Measurements from ENCODE around the gene SS18L1. TPM values are rescaled to one million over a fixed set of nuclear protein-coding genes. Genes with fewer than 3 reads are reported as not detected.

SS18L1 gene
- total RNA-seq, 1 donor from 2014 or later = 19.9 TPM

DNA sequence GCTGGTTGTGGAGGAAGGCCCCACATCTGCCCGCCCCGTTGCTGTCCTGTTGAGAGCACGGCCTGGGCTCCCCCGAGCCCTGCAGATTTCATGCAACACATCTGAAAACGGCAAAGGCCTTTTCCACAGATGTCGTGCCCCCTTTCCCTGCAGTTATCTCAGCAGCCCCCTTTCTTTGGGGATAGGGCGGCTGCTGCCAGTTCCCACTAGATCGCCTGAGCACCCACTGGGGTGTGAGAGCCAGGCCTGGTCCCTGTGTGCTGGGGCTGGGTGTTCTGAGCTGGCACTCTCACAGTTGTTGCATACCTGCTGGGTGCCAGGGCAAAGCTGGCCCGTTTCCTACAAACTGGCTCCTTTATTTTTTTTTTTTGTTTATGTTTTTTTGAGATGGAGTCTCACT, 27.0 kb downstream of the SS18L1 start:
- Mint-ChIP-seq H3K27ac (ENCODE audit: unreplicated experiment) (no peak overlapping the region), H3K27me3 (ENCODE audit: unreplicated experiment) (no peaks in the 10 kb centered on the region), H3K4me3 (ENCODE audit: unreplicated experiment) (no peak overlapping the region), H3K36me3 (ENCODE audit: unreplicated experiment) (peaks cover 24% of the 10 kb centered on the region), H3K9me3 (ENCODE audit: unreplicated experiment) (no peaks in the 10 kb centered on the region), H3K4me1 (ENCODE audit: unreplicated experiment) (no peaks in the 10 kb centered on the region)
- TF ChIP-seq, protein P1, sequence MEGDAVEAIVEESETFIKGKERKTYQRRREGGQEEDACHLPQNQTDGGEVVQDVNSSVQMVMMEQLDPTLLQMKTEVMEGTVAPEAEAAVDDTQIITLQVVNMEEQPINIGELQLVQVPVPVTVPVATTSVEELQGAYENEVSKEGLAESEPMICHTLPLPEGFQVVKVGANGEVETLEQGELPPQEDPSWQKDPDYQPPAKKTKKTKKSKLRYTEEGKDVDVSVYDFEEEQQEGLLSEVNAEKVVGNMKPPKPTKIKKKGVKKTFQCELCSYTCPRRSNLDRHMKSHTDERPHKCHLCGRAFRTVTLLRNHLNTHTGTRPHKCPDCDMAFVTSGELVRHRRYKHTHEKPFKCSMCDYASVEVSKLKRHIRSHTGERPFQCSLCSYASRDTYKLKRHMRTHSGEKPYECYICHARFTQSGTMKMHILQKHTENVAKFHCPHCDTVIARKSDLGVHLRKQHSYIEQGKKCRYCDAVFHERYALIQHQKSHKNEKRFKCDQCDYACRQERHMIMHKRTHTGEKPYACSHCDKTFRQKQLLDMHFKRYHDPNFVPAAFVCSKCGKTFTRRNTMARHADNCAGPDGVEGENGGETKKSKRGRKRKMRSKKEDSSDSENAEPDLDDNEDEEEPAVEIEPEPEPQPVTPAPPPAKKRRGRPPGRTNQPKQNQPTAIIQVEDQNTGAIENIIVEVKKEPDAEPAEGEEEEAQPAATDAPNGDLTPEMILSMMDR (IDR thresholded peaks at IDR 0.05) = no peak
- DNase-seq (ENCODE audit: extremely low spot score, unreplicated experiment) = no peak

DNA sequence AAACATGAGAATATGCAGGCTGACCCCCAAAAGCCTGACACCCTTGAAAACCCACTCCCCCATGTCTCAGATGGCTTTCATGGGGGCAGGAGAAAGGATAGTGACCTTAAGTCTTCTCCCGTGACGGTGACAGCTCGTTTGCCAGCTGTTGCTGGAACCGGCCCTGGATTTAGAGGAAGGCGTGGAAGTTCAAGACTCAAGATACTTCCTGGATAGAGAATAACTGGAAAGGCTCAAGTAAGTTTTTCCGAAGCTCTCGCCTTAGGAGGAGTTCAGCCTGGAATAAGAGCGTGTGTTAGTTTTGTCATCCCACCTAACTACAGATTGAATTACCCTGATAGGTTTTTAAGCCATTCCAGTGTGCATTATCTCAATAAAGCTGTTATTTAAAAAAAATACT, 27.7 kb downstream of the SS18L1 start:
- H3K4me1 Mint-ChIP-seq (ENCODE audit: unreplicated experiment) = no peaks in the 10 kb centered on the region
- H3K27me3 Mint-ChIP-seq (ENCODE audit: unreplicated experiment) = no peaks in the 10 kb centered on the region
- H3K36me3 Mint-ChIP-seq (ENCODE audit: unreplicated experiment) = peaks cover 21% of the 10 kb centered on the region
- no peak for DNase-seq (ENCODE audit: extremely low spot score, unreplicated experiment)
- H3K27ac Mint-ChIP-seq (ENCODE audit: unreplicated experiment) = no peak overlapping the region
- no peak overlapping the region for H3K4me3 Mint-ChIP-seq (ENCODE audit: unreplicated experiment)
- TF ChIP-seq, protein P1 (IDR thresholded peaks at IDR 0.05) = no peak
- H3K9me3 Mint-ChIP-seq (ENCODE audit: unreplicated experiment) = no peaks in the 10 kb centered on the region

DNA sequence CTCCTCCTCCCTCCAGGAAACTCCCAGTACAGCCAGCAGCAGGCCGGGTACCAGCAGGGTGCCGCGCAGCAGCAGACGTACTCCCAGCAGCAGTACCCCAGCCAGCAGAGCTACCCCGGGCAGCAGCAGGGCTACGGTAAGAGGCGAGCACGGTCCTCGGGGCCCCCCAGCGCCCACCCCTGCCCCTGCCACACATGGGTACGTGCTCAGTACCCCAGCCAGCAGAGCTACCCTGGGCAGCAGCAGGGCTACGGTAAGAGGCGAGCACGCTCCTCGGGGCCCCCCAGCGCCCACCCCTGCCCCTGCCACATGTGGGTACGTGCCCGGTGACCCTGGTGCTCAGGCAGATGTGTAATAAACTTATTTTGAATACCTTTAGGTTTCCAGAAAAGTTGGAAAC, 29.1 kb downstream of the SS18L1 start:
- no peak for DNase-seq (ENCODE audit: extremely low spot score, unreplicated experiment)
- TF ChIP-seq, protein P1 (IDR thresholded peaks at IDR 0.05) = no peak
- H3K27ac Mint-ChIP-seq (ENCODE audit: unreplicated experiment) = no peak overlapping the region
- H3K4me1 Mint-ChIP-seq (ENCODE audit: unreplicated experiment) = no peaks in the 10 kb centered on the region
- H3K27me3 Mint-ChIP-seq (ENCODE audit: unreplicated experiment) = no peaks in the 10 kb centered on the region
- peaks cover 19% of the 10 kb centered on the region for H3K36me3 Mint-ChIP-seq (ENCODE audit: unreplicated experiment)
- no peak overlapping the region for H3K4me3 Mint-ChIP-seq (ENCODE audit: unreplicated experiment)
- no peaks in the 10 kb centered on the region for H3K9me3 Mint-ChIP-seq (ENCODE audit: unreplicated experiment)

DNA sequence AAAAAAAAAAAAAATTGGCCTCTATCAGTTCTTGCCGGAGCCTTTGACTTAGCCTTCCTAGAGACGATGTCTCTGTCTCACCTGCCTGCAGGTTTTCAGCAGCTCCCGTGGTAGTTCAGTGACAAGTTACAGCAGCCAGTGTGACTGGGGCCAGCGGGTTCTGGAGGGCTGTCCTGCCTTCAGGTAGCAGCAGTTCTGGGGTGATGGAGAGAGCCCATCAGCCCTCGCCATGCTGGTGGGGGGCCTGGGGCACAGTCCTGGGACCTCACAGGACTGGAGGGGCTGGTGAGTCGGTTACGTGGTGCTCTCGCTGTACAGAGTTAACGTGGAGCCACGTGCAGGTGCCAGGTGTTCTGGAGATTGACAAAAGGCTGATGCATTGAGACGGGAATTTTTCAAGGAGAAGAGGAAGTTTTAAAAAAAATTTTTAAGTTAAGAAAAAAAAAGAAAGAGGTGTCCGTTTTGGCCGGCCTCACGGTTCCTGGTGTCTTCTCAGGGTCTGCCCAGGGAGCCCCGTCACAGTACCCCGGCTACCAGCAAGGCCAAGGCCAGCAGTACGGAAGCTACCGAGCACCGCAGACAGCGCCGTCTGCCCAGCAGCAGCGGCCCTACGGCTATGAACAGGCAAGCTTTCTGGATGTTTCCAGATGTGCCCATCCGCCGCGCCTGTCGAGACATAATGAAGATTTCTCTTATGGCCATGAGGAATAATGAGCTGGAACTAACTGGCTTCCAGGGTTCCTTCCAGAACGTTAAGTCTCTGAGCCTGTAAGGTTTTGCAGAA, 30.6 kb downstream of the SS18L1 start:
- H3K27me3 Mint-ChIP-seq (ENCODE audit: unreplicated experiment) = no peaks in the 10 kb centered on the region
- H3K36me3 Mint-ChIP-seq (ENCODE audit: unreplicated experiment) = peaks cover 19% of the 10 kb centered on the region
- H3K9me3 Mint-ChIP-seq (ENCODE audit: unreplicated experiment) = no peaks in the 10 kb centered on the region
- no peak overlapping the region for H3K4me3 Mint-ChIP-seq (ENCODE audit: unreplicated experiment)
- no peak overlapping the region for H3K27ac Mint-ChIP-seq (ENCODE audit: unreplicated experiment)
- H3K4me1 Mint-ChIP-seq (ENCODE audit: unreplicated experiment) = no peaks in the 10 kb centered on the region
- no peak for DNase-seq (ENCODE audit: extremely low spot score, unreplicated experiment)
- TF ChIP-seq, protein P1 (IDR thresholded peaks at IDR 0.05) = no peak

DNA sequence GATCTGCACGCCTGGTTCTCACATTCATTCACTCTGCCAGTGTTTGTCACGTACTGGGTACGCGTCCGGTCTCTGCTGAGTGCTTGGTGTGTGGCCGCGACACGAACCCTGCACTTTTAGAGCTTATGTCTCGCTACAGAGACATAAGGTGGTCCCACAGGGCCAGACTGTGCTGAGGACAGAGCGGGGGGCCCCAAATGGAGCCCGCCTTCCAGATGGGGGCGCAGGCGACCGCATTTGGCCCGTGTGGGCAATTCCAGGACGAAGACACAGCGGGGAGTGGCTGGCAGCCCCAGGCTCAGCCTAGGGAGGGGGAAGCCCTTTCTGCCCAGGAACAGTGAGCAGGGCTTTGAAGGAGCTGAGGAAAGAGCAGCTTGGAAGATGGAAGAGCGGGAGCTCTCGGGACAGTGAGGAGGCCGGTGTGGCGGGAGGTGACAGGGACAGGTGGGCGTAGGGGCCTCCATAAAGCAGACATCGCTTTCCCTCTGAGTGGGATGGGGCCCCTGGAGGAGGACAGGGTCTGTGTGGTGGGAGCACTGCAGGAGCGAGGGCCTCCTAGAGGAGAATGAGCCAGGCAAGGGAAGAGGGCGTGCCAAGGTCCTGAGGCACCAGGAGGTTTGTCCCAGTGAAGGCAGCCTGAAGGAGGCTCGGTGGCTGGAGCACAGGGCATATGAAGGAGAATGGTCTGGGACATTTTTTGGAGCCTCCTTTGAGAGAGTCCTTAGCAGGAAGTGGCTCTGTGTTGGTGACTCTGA, 31.5 kb downstream of the SS18L1 start:
- TF ChIP-seq, protein P1 (IDR thresholded peaks at IDR 0.05) = no peak
- Mint-ChIP-seq H3K9me3 (ENCODE audit: unreplicated experiment) (no peaks in the 10 kb centered on the region), H3K4me1 (ENCODE audit: unreplicated experiment) (no peaks in the 10 kb centered on the region), H3K27me3 (ENCODE audit: unreplicated experiment) (no peaks in the 10 kb centered on the region), H3K36me3 (ENCODE audit: unreplicated experiment) (peaks cover 20% of the 10 kb centered on the region), H3K4me3 (ENCODE audit: unreplicated experiment) (no peak overlapping the region), H3K27ac (ENCODE audit: unreplicated experiment) (no peak overlapping the region)
- DNase-seq (ENCODE audit: extremely low spot score, unreplicated experiment) = no peak
